Ishikawa (cell line): ENCODE results near the gene GH1.
A peak's percentile ranks its signal among the peaks of the same experiment; 100 is the strongest.

ENCODE experiments used
- CEBPB ChIP-seq: IDR thresholded peaks from 2 replicates; pipeline ENCODE4 v1.6.1; 2012
- CREB1 ChIP-seq: IDR thresholded peaks from 2 replicates; pipeline ENCODE4 v1.6.1; 2012; ENCODE audit warnings: low read depth
- EGR1 ChIP-seq: IDR thresholded peaks from 2 replicates; pipeline ENCODE4 v1.6.1; 2012
- EP300 ChIP-seq: IDR thresholded peaks from 2 replicates; pipeline ENCODE4 v1.6.1; 2012; ENCODE audit warnings: borderline replicate concordance
- FOXM1 ChIP-seq: IDR thresholded peaks from 2 replicates; pipeline ENCODE4 v1.6.1; 2012; ENCODE audit warnings: low read depth, borderline replicate concordance
- NFIC ChIP-seq: IDR thresholded peaks from 2 replicates; pipeline ENCODE4 v1.6.1; 2012
- RAD21 ChIP-seq: IDR thresholded peaks from 2 replicates; pipeline ENCODE4 v1.6.1; 2012; ENCODE audit warnings: low read depth
- TAF1 ChIP-seq: IDR thresholded peaks from 2 replicates; pipeline ENCODE4 v1.6.1; 2012; ENCODE audit warnings: low read depth, mild to moderate bottlenecking
- TCF12 ChIP-seq: IDR thresholded peaks from 2 replicates; pipeline ENCODE4 v1.6.1; 2012; ENCODE audit warnings: low read depth
- TEAD4 ChIP-seq: IDR thresholded peaks from 2 replicates; pipeline ENCODE4 v1.6.1; 2012
- YY1 ChIP-seq: IDR thresholded peaks from 2 replicates; pipeline ENCODE4 v1.6.1; 2012; ENCODE audit warnings: low read depth
- TF ChIP-seq, protein P1 (sequence below): IDR thresholded peaks from 2 replicates; pipeline ENCODE4 v1.6.1; 2012
- TF ChIP-seq, protein P2 (sequence below): IDR thresholded peaks from 2 replicates; pipeline ENCODE4 v1.6.1; 2012; ENCODE audit warnings: low read depth, mild to moderate bottlenecking
- TF ChIP-seq, protein P3 (sequence below): IDR thresholded peaks from 2 replicates; pipeline ENCODE4 v1.6.1; 2012

DNA sequence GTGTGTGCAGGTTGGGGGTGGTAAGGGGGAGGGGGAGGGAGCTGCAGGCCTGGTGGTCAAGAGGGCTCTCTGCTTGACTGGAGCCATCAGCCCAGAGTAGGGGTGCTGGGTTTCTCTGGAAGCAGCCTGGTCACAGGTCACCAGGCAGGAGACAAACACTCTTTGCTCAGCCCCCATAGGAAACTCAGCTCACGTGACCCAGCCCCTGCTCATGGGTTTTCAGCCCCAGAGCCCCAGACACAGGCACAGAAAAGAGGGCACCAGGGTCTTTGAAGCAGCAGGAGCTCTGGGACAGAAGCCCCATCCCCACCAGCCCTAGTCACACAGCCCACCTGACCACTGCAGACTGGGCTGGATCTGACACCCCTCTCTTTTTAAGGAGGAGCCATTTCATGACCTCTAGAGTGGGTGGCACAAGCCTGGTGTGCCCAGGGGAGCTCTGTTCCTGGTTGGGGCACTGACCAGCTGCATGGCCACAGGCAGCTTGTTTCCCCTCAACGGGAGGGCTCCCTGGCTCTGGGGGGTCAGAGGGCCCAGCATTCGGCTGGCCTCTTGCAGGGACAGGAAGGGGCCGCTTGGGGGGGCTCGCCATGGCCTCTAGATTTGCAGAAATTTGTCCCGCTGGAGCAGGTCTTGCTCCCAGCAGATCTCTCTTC, 27.3 kb upstream of the GH1 start:
- TF ChIP-seq TEAD4 (no peak), EGR1 (no peak), CEBPB (no peak), YY1 (no peak), TAF1 (no peak), RAD21 (no peak), TCF12 (no peak), EP300 (no peak), CREB1 (no peak), NFIC (no peak), FOXM1 (no peak)
- TF ChIP-seq, protein P1, sequence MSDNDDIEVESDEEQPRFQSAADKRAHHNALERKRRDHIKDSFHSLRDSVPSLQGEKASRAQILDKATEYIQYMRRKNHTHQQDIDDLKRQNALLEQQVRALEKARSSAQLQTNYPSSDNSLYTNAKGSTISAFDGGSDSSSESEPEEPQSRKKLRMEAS = no peak
- TF ChIP-seq, protein P2, sequence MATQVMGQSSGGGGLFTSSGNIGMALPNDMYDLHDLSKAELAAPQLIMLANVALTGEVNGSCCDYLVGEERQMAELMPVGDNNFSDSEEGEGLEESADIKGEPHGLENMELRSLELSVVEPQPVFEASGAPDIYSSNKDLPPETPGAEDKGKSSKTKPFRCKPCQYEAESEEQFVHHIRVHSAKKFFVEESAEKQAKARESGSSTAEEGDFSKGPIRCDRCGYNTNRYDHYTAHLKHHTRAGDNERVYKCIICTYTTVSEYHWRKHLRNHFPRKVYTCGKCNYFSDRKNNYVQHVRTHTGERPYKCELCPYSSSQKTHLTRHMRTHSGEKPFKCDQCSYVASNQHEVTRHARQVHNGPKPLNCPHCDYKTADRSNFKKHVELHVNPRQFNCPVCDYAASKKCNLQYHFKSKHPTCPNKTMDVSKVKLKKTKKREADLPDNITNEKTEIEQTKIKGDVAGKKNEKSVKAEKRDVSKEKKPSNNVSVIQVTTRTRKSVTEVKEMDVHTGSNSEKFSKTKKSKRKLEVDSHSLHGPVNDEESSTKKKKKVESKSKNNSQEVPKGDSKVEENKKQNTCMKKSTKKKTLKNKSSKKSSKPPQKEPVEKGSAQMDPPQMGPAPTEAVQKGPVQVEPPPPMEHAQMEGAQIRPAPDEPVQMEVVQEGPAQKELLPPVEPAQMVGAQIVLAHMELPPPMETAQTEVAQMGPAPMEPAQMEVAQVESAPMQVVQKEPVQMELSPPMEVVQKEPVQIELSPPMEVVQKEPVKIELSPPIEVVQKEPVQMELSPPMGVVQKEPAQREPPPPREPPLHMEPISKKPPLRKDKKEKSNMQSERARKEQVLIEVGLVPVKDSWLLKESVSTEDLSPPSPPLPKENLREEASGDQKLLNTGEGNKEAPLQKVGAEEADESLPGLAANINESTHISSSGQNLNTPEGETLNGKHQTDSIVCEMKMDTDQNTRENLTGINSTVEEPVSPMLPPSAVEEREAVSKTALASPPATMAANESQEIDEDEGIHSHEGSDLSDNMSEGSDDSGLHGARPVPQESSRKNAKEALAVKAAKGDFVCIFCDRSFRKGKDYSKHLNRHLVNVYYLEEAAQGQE = no peak
- TF ChIP-seq, protein P3, sequence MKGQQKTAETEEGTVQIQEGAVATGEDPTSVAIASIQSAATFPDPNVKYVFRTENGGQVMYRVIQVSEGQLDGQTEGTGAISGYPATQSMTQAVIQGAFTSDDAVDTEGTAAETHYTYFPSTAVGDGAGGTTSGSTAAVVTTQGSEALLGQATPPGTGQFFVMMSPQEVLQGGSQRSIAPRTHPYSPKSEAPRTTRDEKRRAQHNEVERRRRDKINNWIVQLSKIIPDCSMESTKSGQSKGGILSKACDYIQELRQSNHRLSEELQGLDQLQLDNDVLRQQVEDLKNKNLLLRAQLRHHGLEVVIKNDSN = peak; percentile 52
